ENCODE measurements around the gene BTRC. TPM values are rescaled to one million over a fixed set of nuclear protein-coding genes. Genes with fewer than 3 reads are reported as not detected.

BTRC gene
- total RNA-seq, 1 experiment from 2014 or later, result 22.4 TPM

DNA sequence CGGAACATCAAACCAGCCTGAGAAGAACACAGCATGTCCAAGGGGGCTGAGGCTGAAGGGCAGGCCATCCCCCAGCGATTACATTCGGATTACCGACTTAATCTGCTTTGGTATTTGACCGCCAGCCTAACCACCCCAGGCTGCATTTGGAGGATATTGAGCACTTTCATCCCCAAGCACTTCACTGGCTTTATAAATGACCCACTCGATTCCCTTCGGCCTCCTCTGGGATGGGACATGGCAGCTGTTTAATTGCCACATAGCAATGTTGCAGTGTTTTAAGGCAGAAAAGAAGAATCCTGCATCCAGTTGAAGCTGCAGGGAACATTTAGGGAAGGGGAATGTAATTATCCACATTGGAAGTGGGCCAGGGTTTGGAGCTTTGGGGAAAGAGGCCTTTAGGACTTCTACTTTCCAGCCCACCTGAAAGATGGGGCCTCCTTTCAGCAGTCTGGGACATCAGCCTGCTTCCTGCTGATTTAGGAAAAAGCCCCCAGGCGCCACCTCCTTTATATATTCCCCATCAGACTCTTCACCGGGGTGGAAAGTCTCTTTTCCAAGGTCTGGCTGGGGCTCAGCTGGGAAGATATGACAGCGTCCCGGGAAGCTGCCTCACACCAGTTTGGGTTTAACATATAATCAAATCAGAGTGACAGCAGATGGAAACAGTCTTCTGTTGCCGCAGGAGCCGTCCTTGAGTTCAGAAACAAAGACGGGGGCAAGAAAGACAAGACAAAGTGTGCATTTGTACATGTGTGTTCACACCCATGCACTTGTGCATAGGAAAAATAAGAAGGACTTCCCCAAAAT is 243.3 kb downstream of the BTRC start:
- TF ChIP-seq IRF2 (CRISPR knock-in tag; IDR thresholded peaks at IDR 0.05; ENCODE audit: borderline replicate concordance, low read depth), result no peak
- TF ChIP-seq NFE2L1 (CRISPR knock-in tag; IDR thresholded peaks at IDR 0.05), result no peak
- TF ChIP-seq, protein P1, sequence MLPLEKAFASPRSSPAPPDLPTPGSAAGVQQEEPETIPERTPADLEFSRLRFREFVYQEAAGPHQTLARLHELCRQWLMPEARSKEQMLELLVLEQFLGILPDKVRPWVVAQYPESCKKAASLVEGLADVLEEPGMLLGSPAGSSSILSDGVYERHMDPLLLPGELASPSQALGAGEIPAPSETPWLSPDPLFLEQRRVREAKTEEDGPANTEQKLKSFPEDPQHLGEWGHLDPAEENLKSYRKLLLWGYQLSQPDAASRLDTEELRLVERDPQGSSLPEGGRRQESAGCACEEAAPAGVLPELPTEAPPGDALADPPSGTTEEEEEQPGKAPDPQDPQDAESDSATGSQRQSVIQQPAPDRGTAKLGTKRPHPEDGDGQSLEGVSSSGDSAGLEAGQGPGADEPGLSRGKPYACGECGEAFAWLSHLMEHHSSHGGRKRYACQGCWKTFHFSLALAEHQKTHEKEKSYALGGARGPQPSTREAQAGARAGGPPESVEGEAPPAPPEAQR (CRISPR knock-in tag; IDR thresholded peaks at IDR 0.05), result no peak
- peaks cover 13% of the 10 kb centered on the region for H3K4me1 Mint-ChIP-seq
- DNase-seq (ENCODE audit: low spot score) (no peak), ATAC-seq (peak; percentile 34; the same call in 1 of the 2 replicates)
- H3K27me3 Mint-ChIP-seq (ENCODE audit: low read depth), result no peaks in the 10 kb centered on the region
- H3K27ac Mint-ChIP-seq, result no peak overlapping the region
- no peak overlapping the region for H3K4me3 Mint-ChIP-seq
- H3K9me3 Mint-ChIP-seq, result no peaks in the 10 kb centered on the region
- CTCF ChIA-PET, result interaction anchor here (1.8 kb wide), 1 partner anchor 184 kb away, joined by 9 read pairs; no protein-coding TSS in a partner anchor
- POLR2A ChIA-PET, result no interaction called here
- H3K36me3 Mint-ChIP-seq, result no peaks in the 10 kb centered on the region

GRCh38 chr10:101601541-101601940 is 247.6 kb downstream of the BTRC start:
- H3K27ac Mint-ChIP-seq, result no peak overlapping the region
- DNase-seq (ENCODE audit: low spot score) (no peak), ATAC-seq (no peak)
- CTCF ChIA-PET, result interaction anchor here (0.6 to 7.3 kb wide), 18 partner anchors 9 to 467 kb away, joined by 3 to 370 read pairs (median 10); partner anchors contain the start of genes DPCD, NPM3 and POLL
- TF ChIP-seq MYBL2 (CRISPR knock-in tag; IDR thresholded peaks at IDR 0.05) (no peak), GTF2I (CRISPR knock-in tag; conservative IDR thresholded peaks at IDR 0.05) (no peak), ZNF671 (CRISPR knock-in tag; IDR thresholded peaks at IDR 0.05) (no peak), IRF2 (CRISPR knock-in tag; IDR thresholded peaks at IDR 0.05; ENCODE audit: borderline replicate concordance, low read depth) (no peak), RELA (CRISPR knock-in tag; IDR thresholded peaks at IDR 0.05; ENCODE audit: borderline replicate concordance) (no peak), FOXK1 (CRISPR knock-in tag; IDR thresholded peaks at IDR 0.05) (no peak), TCF7 (CRISPR knock-in tag; IDR thresholded peaks at IDR 0.05; ENCODE audit: low read depth) (no peak), GABPB1 (CRISPR knock-in tag; IDR thresholded peaks at IDR 0.05) (no peak), ZNF263 (CRISPR knock-in tag; IDR thresholded peaks at IDR 0.05; ENCODE audit: low read depth) (no peak)
- TF ChIP-seq, protein P2, sequence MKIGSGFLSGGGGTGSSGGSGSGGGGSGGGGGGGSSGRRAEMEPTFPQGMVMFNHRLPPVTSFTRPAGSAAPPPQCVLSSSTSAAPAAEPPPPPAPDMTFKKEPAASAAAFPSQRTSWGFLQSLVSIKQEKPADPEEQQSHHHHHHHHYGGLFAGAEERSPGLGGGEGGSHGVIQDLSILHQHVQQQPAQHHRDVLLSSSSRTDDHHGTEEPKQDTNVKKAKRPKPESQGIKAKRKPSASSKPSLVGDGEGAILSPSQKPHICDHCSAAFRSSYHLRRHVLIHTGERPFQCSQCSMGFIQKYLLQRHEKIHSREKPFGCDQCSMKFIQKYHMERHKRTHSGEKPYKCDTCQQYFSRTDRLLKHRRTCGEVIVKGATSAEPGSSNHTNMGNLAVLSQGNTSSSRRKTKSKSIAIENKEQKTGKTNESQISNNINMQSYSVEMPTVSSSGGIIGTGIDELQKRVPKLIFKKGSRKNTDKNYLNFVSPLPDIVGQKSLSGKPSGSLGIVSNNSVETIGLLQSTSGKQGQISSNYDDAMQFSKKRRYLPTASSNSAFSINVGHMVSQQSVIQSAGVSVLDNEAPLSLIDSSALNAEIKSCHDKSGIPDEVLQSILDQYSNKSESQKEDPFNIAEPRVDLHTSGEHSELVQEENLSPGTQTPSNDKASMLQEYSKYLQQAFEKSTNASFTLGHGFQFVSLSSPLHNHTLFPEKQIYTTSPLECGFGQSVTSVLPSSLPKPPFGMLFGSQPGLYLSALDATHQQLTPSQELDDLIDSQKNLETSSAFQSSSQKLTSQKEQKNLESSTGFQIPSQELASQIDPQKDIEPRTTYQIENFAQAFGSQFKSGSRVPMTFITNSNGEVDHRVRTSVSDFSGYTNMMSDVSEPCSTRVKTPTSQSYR (CRISPR knock-in tag; IDR thresholded peaks at IDR 0.05), result no peak
- TF ChIP-seq, protein P3, sequence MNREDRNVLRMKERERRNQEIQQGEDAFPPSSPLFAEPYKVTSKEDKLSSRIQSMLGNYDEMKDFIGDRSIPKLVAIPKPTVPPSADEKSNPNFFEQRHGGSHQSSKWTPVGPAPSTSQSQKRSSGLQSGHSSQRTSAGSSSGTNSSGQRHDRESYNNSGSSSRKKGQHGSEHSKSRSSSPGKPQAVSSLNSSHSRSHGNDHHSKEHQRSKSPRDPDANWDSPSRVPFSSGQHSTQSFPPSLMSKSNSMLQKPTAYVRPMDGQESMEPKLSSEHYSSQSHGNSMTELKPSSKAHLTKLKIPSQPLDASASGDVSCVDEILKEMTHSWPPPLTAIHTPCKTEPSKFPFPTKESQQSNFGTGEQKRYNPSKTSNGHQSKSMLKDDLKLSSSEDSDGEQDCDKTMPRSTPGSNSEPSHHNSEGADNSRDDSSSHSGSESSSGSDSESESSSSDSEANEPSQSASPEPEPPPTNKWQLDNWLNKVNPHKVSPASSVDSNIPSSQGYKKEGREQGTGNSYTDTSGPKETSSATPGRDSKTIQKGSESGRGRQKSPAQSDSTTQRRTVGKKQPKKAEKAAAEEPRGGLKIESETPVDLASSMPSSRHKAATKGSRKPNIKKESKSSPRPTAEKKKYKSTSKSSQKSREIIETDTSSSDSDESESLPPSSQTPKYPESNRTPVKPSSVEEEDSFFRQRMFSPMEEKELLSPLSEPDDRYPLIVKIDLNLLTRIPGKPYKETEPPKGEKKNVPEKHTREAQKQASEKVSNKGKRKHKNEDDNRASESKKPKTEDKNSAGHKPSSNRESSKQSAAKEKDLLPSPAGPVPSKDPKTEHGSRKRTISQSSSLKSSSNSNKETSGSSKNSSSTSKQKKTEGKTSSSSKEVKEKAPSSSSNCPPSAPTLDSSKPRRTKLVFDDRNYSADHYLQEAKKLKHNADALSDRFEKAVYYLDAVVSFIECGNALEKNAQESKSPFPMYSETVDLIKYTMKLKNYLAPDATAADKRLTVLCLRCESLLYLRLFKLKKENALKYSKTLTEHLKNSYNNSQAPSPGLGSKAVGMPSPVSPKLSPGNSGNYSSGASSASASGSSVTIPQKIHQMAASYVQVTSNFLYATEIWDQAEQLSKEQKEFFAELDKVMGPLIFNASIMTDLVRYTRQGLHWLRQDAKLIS (CRISPR knock-in tag; IDR thresholded peaks at IDR 0.05; ENCODE audit: borderline replicate concordance), result no peak
- H3K4me3 Mint-ChIP-seq, result no peak overlapping the region
- POLR2A ChIA-PET, result no interaction called here
- peaks cover 13% of the 10 kb centered on the region for H3K4me1 Mint-ChIP-seq
- no peaks in the 10 kb centered on the region for H3K9me3 Mint-ChIP-seq
- no peaks in the 10 kb centered on the region for H3K27me3 Mint-ChIP-seq (ENCODE audit: low read depth)
- H3K36me3 Mint-ChIP-seq, result peaks cover 9% of the 10 kb centered on the region; the same call in 1 of the 2 replicates
